ENCODE measurements around the gene ABCA1. TPM values are rescaled to one million over a fixed set of nuclear protein-coding genes. Genes with fewer than 3 reads are reported as not detected.

ABCA1 gene
- total RNA-seq, 1 donor from 2014 or later = 27.3 TPM

- no peak for DNase-seq
These were observed 91.7 kb downstream of the ABCA1 start for GRCh38 chr9:104836235-104836634.

- DNase-seq = no peak
These were observed 92.8 kb downstream of the ABCA1 start for GRCh38 chr9:104835161-104835560.

DNA sequence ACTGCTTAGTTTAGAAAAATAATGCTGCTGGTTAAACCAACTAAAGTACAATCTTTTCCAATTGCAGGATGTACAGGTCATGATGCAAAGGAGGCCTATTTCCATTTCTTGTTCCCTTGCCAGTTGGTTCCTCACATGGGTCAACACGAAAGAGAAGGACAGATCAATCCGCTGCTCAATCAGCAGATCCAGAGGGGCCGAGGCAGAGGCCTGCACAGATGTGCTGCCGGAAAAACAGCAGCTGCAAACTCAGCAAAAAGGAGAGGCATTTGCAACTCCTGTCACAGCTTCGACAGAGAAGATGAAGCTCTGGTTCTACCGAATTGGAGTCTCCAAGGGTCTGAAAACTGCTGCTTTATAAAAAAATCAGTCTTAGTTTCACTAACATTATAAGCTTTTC is 94.3 kb downstream of the ABCA1 start:
- no peak for DNase-seq

- no peak for DNase-seq
These were observed 96.3 kb downstream of the ABCA1 start for GRCh38 chr9:104831681-104832080.

- DNase-seq = no peak
These were observed 101.0 kb downstream of the ABCA1 start for GRCh38 chr9:104826911-104827310.

- no peak for DNase-seq
These were observed 101.7 kb downstream of the ABCA1 start for GRCh38 chr9:104826079-104826775.

- DNase-seq = no peak
These were observed 107.6 kb downstream of the ABCA1 start for GRCh38 chr9:104820336-104820735.

- no peak for DNase-seq
These were observed 108.9 kb downstream of the ABCA1 start for GRCh38 chr9:104819033-104819432.

GRCh38 chr9:104817437-104817836 is 110.5 kb downstream of the ABCA1 start:
- no peak for DNase-seq

- DNase-seq = no peak
These were observed 111.9 kb downstream of the ABCA1 start for GRCh38 chr9:104815851-104816565.

GRCh38 chr9:104810421-104811339 is 117.3 kb downstream of the ABCA1 start:
- DNase-seq = no peak

DNA sequence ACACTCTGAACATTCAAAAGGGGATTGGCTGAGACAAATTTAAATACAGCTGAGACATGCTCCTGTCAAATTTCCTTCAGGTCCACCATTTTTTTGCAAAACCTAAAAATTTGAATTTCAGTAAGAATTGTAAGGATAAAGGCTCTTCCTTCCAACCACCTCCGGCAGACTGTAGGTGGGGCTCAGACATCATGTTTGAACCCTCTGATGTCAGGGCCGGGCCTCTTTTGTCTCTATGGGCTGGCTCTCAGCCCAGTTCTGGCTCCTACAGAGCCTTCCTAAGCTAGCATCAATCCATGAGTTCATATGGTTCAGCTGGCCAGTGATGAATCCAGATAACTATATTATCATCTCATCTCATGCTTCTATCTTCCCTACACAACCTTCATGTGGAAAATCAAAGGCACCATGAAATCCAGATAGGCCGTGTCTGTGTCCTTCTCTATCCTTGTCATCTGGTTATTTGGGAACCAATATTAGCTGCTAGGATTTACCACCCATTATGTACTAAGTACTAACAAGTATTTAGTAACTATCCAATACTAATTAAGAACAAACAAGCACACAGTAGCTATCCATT is 119.8 kb downstream of the ABCA1 start:
- no peak for DNase-seq

DNA sequence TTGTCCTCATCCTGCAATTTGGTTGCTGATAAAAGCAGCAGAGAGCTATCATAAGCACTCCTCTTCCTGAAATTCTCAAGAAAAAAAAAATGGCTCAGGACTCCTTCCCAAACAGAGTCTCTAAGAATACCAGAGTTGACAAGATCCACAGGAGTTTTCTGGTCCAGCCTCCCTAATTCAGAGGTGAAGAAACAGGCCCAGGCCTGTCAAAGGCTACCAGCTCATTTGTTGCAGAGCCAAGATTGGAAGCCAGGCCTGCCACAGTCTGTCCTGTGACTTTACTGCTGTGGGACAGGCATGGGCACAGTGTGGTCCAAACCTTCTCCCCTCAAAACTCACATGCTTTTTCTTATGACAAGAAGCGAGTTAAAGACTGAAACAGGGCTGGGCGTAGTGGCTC is 122.5 kb downstream of the ABCA1 start:
- DNase-seq = no peak

- no peak for DNase-seq
These were observed 125.0 kb downstream of the ABCA1 start for GRCh38 chr9:104802906-104803305.

- no peak for DNase-seq
These were observed 125.8 kb downstream of the ABCA1 start for GRCh38 chr9:104802110-104802509.

- no peak for DNase-seq
These were observed 127.7 kb downstream of the ABCA1 start for GRCh38 chr9:104800068-104800785.

- DNase-seq = no peak
These were observed 129.6 kb downstream of the ABCA1 start for GRCh38 chr9:104798209-104798995.

DNA sequence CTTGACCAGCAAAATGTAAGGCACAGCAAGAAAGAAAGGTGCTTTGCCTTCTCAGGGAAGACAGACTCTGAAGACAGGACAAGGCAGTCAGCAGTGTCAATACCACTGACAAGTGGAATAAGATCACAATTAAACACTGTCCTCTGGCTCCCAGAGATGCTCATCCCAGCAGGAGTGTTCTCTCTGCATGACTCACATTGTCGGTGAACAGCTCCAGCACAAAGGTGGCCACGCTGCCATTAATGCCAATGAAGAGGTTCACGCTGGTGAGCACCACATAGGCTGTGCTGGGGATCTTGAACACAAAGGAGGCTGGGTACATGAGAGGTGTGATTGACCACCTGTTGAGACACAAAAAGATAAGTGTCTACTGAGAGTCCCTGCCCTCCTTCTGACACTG is 132.1 kb downstream of the ABCA1 start:
- DNase-seq = no peak

GRCh38 chr9:104795082-104795481 is 132.9 kb downstream of the ABCA1 start:
- DNase-seq = no peak

DNA sequence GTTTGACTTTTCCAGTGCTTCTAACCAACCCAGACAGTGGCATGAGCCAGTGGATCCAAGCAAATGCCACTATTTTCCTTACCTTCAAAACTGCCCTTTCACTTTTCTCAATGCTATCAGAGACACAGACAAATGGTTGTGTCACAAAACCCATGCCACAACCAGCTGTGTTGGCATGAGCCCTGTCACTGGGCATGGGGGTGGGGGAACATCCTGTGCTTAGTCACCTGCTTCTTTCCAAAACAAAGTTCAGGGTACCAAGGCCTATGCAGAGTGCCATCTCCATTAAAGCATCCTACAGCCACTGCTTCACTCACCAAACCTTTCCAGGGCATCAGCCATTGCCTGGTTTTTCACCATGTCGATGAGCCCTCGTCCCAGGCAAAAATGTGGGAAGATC is 133.9 kb downstream of the ABCA1 start:
- DNase-seq = no peak

- DNase-seq = no peak
These were observed 139.7 kb downstream of the ABCA1 start for GRCh38 chr9:104788251-104788650.
